Pulmonary artery endothelial cell (primary cell): ENCODE results near the gene GAREM1. TPM values are rescaled to one million over a fixed set of nuclear protein-coding genes. Genes with fewer than 3 reads are reported as not detected.
"Not testable (repeated sequence)": the region's sequence is repeated elsewhere in the genome, so short reads cannot be mapped to it uniquely, and the experiment has no call there.

ENCODE experiments used
- DNase-seq: peaks from one replicate; pipeline ENCODE4 v3.0.0-alpha.2; 2011; ENCODE audit warnings: low read depth, low spot score
- total RNA-seq: library from RNA; depleted of rRNA; stranded (reverse); fragments of >200 nt; gene quantifications from 2 replicates; pipeline ENCODE4 v1.2.3, GENCODE V29; 2014

GAREM1 gene
- total RNA-seq, result 0.40 and 0.81 TPM in 2 replicates

DNA sequence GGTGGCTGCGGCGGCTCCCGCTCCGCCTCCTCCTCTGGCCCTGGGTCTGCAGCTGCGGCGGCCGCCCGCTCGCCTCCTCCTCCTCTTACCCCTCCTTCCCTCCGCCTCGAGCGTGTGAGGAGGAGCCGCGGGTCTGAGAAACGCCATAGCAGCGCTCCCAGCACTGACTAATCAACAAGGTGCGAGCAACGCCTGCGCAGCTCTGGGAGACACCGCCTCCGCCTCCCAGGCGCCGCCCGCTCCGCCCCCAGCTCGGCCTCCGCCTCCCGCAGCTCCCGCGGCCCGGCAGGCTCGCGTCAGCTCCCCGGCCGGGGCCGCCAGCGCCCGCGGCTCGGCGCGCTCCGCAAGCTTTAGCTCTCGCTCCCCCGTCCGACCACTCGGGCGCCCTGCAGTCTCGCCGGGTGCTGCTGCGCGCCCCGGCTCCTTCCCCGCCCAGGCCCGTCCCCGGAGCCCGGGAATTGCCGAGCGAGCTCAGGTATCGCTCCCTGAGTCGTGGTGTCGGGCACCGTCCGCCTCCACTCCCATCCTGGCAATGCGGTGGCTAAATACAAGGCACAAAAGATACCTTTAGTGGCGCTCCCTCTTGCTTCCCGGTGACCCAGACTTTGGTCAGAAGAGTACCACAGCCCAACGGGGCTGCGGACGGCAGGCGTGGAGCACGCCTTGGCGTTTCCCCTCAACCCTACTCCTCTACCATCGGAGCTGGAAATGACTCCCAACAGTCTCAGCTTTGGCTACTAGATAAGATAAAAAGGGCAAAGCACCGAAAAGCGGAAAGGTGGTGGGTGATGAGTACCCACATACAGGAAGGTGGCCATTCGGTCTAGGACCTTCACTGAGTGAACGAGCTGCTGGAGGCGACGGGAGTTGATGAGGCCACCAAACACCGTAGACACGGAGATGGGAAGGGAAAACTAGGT is at the start of gene GAREM1:
GAREM1 (minus strand) TSS at position 169 of the 920 bp plus-strand sequence. CDS start 454 bp downstream, outside the sequence.
- DNase-seq, result peak; percentile 84

DNA sequence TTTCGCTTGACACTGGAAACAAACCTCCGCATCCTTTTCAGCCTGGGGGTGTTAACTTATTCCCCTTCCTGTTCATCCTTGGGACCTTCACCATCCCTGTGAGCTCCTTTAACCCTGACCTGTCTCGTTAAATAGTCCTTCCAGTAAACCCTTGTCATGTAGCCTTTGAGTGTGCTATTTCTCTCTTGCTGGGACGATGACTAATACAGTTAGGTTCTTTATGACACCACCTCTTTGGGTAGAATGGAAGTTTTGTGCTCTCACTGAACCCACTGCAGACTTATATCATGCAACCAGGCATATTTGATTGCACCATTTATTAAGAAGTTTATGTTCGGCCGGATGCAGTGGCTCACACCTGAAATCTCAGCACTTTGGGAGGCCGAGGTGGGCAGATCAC is 40.5 kb upstream of the GAREM1 start:
- no peak for DNase-seq

- no peak for DNase-seq
Observed at GRCh38 chr18:32509111-32509510, 38.4 kb upstream of the GAREM1 start.

DNA sequence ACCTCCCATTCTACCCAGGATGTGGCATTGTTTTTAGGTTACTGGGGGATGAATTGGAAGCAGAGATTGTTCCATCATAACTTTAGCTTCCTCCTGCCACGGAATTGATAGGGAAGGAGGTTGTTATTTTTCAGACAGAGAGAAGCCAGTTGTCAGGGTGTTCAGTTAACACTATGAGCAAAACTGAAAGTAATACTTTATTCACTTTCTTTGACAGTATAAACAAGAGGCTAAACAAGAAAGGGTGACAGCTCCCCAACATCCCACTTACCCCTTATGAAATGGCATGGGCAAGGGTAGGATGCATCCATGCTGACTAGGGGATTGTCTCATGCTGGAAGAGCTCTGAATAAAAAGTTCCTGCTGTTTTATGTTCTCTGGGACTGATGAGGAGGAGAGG is 36.4 kb upstream of the GAREM1 start:
- no peak for DNase-seq

DNA sequence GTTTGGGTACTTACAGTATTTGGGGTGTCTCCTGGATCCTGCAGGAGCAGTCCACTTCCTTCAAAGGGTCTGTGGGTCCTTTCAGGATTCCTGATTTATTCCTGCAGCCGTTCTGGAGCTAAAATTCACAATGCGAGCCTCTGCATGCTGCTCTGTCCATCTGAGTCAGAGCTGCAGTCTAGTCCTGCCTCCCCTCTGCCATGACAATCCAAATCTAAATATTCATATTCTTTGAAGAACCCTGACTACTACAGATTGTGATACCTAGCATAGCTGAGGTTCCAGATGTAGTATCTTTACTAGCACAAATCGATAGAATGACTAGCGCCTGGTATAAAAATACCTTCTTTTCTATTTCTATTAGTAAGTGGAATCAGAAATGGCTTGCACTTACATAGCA is 31.3 kb upstream of the GAREM1 start:
- no peak for DNase-seq

DNA sequence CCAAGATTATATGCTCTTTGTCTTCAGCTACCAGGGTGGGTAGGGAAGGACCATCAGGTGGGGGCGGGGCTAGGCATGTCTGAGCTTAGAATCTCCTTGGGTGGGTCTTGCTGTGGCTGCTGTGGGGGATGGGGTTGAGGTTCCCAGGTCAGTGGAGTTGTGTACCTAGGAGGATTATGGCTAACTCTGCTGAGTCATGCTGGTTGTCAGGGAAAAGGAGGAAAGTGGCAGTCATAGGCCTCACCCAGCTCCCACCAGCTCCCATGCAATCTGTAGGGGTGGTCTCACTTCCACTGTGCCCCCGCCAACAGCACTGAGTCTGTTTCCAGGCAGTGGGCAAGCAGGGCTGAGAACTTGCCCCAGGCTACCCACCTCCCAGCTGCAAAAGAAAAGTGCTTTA is 30.6 kb upstream of the GAREM1 start:
- DNase-seq, result not testable (repeated sequence)

DNA sequence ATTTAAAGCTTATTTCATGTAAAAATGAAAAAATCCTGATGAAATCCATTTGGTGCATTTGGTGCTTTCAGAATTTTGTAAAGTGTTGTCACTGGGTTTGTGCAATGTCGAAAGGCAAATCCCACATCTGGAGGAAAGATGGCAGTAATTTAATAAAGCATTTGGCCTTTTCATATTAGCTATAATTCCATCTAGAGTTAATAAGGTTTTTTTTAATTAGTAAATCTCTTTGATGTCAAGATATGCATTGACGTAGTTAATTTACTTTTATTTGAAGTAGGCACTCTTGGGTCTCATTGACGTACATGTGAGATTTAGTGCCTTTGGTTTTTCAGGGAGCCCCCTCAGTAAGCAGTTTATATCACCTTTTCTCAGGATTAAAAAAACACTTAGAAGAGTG is 12.3 kb upstream of the GAREM1 start:
- no peak for DNase-seq

- DNase-seq, result no peak
Observed at GRCh38 chr18:32482117-32482516, 11.4 kb upstream of the GAREM1 start.

DNA sequence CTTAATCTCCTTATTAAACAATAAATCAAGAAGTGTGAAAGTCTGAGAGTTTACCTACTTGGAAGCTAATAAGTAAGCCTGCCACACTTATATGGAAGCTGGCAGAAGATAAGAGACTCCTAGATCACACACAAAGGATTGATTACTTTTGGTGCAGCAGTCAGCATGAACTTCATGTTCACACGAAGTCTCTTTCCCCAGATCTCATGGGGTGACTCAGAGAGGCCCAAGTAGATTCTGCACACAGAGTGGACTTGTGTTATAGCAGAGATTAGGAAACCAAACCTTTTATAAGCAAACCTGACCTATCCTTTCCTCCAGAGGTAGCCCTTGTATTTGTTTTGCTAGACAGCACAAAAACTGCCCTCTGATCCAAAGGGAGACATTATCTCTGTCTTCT is 9.9 kb upstream of the GAREM1 start:
- DNase-seq, result no peak

DNA sequence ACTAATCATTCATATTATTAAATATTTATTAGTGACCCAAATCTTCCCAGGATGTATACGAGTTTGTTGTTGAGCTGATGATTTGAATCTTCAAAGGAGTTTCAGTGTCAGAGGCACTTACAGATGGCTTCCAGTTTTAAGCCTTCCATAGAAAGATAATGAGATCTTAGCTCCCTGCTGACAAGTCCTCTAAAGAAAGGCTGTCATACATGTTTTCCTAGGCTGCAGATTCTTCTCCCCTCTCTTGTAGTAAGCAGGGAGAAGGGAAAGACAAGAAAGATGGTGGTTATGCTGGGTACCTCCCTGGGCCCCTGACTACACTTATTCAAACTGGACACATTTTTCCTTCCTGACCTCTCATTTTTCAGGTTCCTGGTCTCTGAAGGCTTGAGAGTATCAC is 8.1 kb upstream of the GAREM1 start:
- no peak for DNase-seq

DNA sequence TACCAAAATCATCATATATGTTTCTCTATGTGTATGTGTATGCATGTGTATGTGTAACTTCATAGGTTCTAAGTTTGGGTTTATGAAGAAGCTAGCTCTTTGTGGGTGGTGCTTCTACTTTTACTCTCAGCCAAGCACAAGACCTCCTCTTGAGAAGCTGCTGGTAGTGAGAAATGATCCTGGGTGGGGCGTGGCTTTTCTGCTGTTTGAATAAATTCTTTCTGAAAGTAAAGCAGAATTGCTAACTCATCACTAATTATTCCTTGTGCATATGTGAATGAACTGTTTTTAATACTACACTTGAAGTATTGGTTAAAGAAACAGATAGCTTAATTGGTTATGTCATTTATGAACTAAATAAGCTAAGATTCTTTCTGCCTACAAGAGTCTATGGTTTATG is 7.6 kb upstream of the GAREM1 start:
- no peak for DNase-seq

GRCh38 chr18:32476106-32476505 is 5.4 kb upstream of the GAREM1 start:
- no peak for DNase-seq

GRCh38 chr18:32475069-32475468 is 4.4 kb upstream of the GAREM1 start:
- not testable (repeated sequence) for DNase-seq

DNA sequence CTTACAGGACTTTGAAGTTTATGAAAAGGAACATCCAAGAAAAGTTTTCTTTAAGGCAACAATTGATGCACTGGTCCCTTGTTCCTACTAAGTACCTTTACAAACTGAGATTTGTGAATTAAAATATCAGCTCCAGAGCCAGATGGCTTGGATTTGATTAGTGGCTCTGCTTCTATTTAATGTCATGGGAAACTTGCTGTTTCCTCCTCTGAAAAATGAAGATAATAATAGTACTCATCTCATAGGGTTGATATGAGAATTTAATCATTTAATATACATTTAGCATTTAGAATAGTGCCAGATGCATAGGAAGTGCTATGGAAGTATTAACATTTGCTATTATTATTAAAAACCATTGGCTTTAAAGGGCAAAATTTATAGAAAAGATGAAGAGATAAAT is 2.6 kb upstream of the GAREM1 start:
- DNase-seq, result no peak

- DNase-seq, result no peak
Observed at GRCh38 chr18:32472841-32473240, 2.2 kb upstream of the GAREM1 start.

- DNase-seq, result no peak
Observed at GRCh38 chr18:32470460-32470713, 295 bp downstream of the GAREM1 start.

GRCh38 chr18:32469691-32470459 is 807 bp downstream of the GAREM1 start:
- DNase-seq, result no peak

GRCh38 chr18:32469190-32469651 is 1.5 kb downstream of the GAREM1 start:
- no peak for DNase-seq

DNA sequence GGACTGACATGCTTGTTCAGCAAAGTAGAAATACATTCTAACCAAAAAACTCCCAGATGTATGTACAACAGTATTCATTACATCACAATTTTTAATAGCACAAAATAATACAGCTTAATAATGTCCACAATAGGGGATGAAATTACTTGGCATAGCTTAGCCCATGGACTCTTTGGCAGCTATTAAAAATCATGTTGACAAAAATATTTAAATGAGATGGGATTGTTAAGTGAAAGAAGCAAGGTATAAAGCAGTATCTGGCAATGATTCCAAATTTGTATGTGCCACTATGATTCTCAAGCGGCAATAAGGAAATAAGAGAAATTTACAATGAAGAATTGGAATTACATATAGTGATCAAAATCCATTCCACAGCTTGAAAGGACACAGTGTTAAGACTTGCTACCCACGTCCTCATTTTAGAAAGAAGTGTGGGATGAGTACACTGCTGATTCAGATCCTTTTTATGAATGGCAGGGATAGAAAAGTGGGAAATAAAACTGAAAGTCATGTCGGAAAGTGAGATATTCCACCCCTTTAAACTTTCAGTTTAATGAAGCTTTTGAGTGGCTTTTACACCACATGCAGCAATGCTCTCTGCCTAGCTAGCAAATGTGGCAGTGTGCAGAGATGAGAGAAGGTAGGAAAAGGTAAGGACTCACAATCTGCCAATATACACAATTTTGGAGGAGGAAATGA is 2.4 kb downstream of the GAREM1 start:
- DNase-seq, result no peak

DNA sequence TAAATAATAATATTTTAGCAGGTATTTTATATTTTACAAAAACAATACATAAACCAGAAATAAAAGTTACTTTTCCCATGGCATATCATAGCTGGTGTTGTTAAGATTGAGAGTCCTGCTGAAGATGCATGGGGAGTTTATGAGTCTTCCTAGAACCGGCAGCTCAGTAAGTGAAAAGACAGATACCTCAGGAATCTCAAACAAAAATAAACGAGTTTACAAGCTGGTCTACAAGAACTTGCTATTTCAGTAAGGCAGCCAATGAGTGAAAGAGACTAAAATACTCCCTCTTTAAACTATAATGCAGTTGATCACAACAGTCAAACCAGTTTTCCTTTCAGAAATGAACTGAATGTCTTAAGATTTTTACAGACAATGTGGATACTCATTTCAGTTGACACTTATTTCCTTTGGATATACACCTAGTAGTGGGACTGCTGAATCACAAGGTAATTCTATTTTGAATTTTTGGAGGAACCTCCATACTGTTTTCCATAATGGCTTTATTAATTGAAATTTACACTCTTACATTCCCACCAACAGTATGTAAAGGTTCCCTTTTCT is 8.9 kb downstream of the GAREM1 start:
- no peak for DNase-seq

- DNase-seq, result no peak
Observed at GRCh38 chr18:32460171-32460731, 10.4 kb downstream of the GAREM1 start.
